Upper lobe of right lung (tissue), 1 donor: Measurements from ENCODE around the gene SUSD4. TPM values are rescaled to one million over a fixed set of nuclear protein-coding genes. Genes with fewer than 3 reads are reported as not detected.

Experiments
- ATAC-seq: fragments of 200-7000 bp; cut with Tn5 transposase; one replicate; pipeline ENCODE4 v1.9.1; 2020; ENCODE audit warnings: mild to moderate bottlenecking, moderate library complexity
- DNase-seq: peaks from one replicate; pipeline ENCODE4 v3.0.0-alpha.2; 2020
- H3K27ac ChIP-seq: fragments of 200-600 bp; one replicate; pipeline ENCODE4 v1.8.0; 2022
- H3K27me3 ChIP-seq: fragments of 200-600 bp; one replicate; pipeline ENCODE4 v1.8.0; 2022; ENCODE audit warnings: mild to moderate bottlenecking
- H3K36me3 ChIP-seq: fragments of 200-600 bp; one replicate; pipeline ENCODE4 v1.8.0; 2022
- H3K4me1 ChIP-seq: fragments of 200-600 bp; one replicate; pipeline ENCODE4 v1.8.0; 2022
- H3K4me3 ChIP-seq: fragments of 200-600 bp; one replicate; pipeline ENCODE4 v1.8.0; 2022; ENCODE audit warnings: mild to moderate bottlenecking
- H3K9me3 ChIP-seq: fragments of 200-600 bp; one replicate; pipeline ENCODE4 v1.8.0; 2022
- intact Hi-C: fragments of 100-400 bp; cut with DNase I; formaldehyde crosslinking; loops from one replicate; pipeline ENCODE4 v1.11.0; 2022
- total RNA-seq: library from RNA; stranded (reverse); fragmentation: NEBNext Ultra II Directional; extraction: Animal tissue kit (Norgen Biotek cat#: 25700); gene quantifications from one replicate; pipeline ENCODE4 v1.2.1, GENCODE V29; 2021
- TF ChIP-seq, protein P1 (sequence below): fragments of 200-600 bp; IDR thresholded peaks from one replicate; pipeline ENCODE4 v1.8.0; 2022; ENCODE audit warnings: antibody characterized with exemption
- donor health status: DM: no; HTN: yes; CAD: no; lungs with severe emphysema.

Gene SUSD4
- total RNA-seq, 1 donor from 2014 or later, result 2.2 TPM

GRCh38 chr1:223374064-223374610, 10.2 kb upstream of the SUSD4 start:
- ATAC-seq (no peak), DNase-seq (no peak)
- TF ChIP-seq, protein P1, sequence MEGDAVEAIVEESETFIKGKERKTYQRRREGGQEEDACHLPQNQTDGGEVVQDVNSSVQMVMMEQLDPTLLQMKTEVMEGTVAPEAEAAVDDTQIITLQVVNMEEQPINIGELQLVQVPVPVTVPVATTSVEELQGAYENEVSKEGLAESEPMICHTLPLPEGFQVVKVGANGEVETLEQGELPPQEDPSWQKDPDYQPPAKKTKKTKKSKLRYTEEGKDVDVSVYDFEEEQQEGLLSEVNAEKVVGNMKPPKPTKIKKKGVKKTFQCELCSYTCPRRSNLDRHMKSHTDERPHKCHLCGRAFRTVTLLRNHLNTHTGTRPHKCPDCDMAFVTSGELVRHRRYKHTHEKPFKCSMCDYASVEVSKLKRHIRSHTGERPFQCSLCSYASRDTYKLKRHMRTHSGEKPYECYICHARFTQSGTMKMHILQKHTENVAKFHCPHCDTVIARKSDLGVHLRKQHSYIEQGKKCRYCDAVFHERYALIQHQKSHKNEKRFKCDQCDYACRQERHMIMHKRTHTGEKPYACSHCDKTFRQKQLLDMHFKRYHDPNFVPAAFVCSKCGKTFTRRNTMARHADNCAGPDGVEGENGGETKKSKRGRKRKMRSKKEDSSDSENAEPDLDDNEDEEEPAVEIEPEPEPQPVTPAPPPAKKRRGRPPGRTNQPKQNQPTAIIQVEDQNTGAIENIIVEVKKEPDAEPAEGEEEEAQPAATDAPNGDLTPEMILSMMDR, result no peak
- H3K9me3 ChIP-seq, result no peaks in the 10 kb centered on the region
- no peak overlapping the region for H3K27ac ChIP-seq
- intact Hi-C loops, result no loop called here
- no peaks in the 10 kb centered on the region for H3K27me3 ChIP-seq
- no peaks in the 10 kb centered on the region for H3K4me1 ChIP-seq
- no peaks in the 10 kb centered on the region for H3K36me3 ChIP-seq
- H3K4me3 ChIP-seq, result no peak overlapping the region

- TF ChIP-seq, protein P1, result no peak
- peak overlapping the region; percentile 48 for H3K4me3 ChIP-seq
- peaks cover 18% of the 10 kb centered on the region for H3K4me1 ChIP-seq
- peak; percentile 5 for ATAC-seq
- H3K27ac ChIP-seq, result no peak overlapping the region
- intact Hi-C loops, result no loop called here
- DNase-seq, result no peak
- no peaks in the 10 kb centered on the region for H3K9me3 ChIP-seq
- no peaks in the 10 kb centered on the region for H3K36me3 ChIP-seq
- H3K27me3 ChIP-seq, result peaks cover 35% of the 10 kb centered on the region
Measured at GRCh38 chr1:223364685-223365382, 858 bp upstream of the SUSD4 start.

DNA sequence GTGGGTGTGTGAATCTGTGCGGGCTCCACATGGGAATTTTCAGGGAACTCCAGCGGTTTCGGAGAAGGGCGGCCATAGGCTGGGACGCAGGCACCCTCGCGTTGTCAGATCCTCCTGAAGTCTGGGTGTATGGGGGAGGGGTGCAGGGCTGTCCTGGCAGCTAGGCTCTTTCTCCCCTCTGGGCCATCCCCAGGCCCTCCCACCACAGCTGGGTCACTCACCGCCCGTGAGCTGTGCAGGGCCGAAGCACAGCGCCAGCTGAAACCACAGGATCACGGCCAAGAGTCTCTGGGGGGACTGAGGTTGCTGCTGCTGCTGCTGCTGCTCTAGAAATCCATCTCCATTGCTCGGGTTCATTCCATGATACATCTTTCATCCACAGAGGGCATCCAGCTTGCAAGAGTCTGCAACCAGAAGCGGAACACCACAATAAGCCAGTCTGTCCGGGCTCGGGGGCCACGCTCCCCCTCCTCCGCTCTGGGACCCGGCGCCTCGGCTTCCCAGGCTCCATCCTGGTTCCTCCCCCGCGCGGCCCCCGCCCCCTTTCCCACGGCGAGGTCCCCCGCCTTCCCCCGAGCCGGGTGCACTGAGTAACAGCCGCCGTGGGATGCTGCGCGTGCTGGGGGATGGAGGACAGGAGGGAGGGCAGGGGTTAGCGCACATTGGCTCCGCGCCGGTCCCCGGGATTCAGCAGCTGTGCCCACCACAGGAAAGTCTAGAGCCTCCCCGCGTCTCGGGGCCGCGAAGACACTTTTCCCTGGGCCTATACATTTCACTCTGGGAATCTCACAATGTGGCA, 720 bp downstream of the SUSD4 start:
- peaks cover 35% of the 10 kb centered on the region for H3K27me3 ChIP-seq
- intact Hi-C loops, result no loop called here
- peaks cover 18% of the 10 kb centered on the region for H3K4me1 ChIP-seq
- ATAC-seq, result peak; percentile 29
- DNase-seq, result peak; percentile 73
- TF ChIP-seq, protein P1, result no peak
- peak overlapping the region; percentile 48 for H3K4me3 ChIP-seq
- H3K36me3 ChIP-seq, result no peaks in the 10 kb centered on the region
- H3K27ac ChIP-seq, result no peak overlapping the region
- H3K9me3 ChIP-seq, result no peaks in the 10 kb centered on the region

DNA sequence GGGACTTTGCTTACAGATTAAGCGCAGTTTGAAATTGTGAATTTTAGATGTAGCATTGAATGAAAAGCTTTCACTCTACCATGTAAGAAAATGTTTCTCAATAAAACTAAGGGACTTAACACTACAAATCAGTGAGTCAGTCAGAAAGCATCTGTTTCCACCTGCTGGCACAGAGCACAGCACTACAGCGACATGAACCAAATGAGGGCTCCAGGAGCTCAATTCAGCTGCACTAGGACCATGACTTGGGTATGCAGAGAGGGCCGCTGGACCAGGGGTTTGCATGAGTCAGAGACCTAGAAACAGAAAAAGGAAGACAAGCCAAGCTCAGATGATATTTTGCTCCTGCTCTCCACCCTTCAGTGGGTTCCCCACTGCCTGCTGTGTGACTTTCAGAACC, 5.2 kb downstream of the SUSD4 start:
- TF ChIP-seq, protein P1, result no peak
- intact Hi-C loops, result no loop called here

GRCh38 chr1:223355699-223356098, 8.3 kb downstream of the SUSD4 start:
- no peak for DNase-seq
- Histone ChIP-seq H3K27me3 (peaks cover 25% of the 10 kb centered on the region), H3K9me3 (no peaks in the 10 kb centered on the region), H3K4me1 (no peaks in the 10 kb centered on the region), H3K27ac (no peak overlapping the region), H3K4me3 (no peak overlapping the region), H3K36me3 (no peaks in the 10 kb centered on the region)
- TF ChIP-seq, protein P1, result no peak
- intact Hi-C loops, result no loop called here
- no peak for ATAC-seq

More for the DNA sequence above, 5.2 kb downstream of the SUSD4 start:
- ATAC-seq (no peak), DNase-seq (no peak)
- Histone ChIP-seq H3K36me3 (no peaks in the 10 kb centered on the region), H3K9me3 (no peaks in the 10 kb centered on the region), H3K4me1 (peaks cover 9% of the 10 kb centered on the region), H3K4me3 (no peak overlapping the region), H3K27ac (no peak overlapping the region), H3K27me3 (peaks cover 21% of the 10 kb centered on the region)
